ENCODE data around the gene DCAF4. TPM values are rescaled to one million over a fixed set of nuclear protein-coding genes. Genes with fewer than 3 reads are reported as not detected.
"Not testable (repeated sequence)": the region's sequence is repeated elsewhere in the genome, so short reads cannot be mapped to it uniquely, and the experiment has no call there.

Gene DCAF4
- total RNA-seq, 1 donor from 2014 or later = 26.0 TPM

DNA sequence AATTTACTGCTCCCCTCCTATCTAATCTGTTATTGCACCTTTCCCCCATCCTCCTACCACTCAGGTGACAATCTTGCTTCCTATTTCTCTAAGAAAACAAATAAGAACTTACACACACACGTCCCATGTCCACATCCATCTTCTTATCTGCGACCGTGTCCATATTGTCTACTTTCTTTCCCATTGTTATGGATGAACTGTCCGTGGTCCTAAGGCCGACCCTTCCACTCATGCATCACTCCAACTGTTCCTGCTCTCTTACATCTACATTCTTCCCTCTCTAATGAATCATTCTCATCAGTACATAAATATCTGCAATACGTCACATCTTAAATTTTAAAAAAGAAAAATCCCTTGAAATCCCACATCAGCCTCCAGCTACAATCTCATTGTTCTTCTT, 70.7 kb downstream of the DCAF4 start:
- TF ChIP-seq, protein P1, sequence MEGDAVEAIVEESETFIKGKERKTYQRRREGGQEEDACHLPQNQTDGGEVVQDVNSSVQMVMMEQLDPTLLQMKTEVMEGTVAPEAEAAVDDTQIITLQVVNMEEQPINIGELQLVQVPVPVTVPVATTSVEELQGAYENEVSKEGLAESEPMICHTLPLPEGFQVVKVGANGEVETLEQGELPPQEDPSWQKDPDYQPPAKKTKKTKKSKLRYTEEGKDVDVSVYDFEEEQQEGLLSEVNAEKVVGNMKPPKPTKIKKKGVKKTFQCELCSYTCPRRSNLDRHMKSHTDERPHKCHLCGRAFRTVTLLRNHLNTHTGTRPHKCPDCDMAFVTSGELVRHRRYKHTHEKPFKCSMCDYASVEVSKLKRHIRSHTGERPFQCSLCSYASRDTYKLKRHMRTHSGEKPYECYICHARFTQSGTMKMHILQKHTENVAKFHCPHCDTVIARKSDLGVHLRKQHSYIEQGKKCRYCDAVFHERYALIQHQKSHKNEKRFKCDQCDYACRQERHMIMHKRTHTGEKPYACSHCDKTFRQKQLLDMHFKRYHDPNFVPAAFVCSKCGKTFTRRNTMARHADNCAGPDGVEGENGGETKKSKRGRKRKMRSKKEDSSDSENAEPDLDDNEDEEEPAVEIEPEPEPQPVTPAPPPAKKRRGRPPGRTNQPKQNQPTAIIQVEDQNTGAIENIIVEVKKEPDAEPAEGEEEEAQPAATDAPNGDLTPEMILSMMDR (IDR thresholded peaks at IDR 0.05) = no peak
- peaks cover 36% of the 10 kb centered on the region for H3K36me3 Mint-ChIP-seq (ENCODE audit: low read depth)
- no peaks in the 10 kb centered on the region for H3K9me3 Mint-ChIP-seq (ENCODE audit: low read depth)
- DNase-seq (ENCODE audit: low spot score) = no peak
- H3K27ac Mint-ChIP-seq (ENCODE audit: unreplicated experiment) = no peak overlapping the region
- H3K27me3 Mint-ChIP-seq (ENCODE audit: low read depth) = no peaks in the 10 kb centered on the region
- H3K4me3 Mint-ChIP-seq (ENCODE audit: unreplicated experiment) = no peak overlapping the region
- peaks cover 2% of the 10 kb centered on the region for H3K4me1 Mint-ChIP-seq (ENCODE audit: low read depth)

DNA sequence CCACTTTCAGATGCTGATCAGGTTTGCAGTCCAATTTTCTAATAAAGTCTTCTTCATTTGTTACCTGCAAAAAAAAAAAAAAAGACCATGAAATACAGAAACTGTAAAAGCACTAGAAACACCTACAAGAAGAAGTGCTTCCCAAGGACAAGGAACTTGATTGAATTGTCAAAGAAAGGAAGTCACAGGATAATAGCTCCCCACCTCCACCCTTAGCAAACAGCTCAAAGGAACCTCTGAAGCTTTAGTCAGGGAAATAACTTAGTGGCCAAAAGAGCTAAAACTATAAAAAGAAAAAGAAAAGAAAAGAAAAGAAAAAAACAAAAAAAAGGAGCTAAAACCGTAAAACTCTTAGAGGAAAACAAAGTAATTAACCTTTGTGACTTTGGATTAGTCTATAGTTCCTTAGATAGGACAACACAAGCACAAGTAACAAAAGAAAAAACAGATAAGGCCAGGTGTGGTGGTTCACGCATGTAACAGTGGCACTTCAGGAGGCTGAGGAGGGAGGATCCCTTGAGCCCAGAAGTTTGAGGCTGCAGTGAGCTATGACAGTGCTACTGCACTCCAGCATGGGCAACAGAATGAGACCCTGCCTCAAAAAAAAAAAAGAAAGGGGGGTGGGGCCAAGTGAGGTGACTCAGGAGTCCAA, 72.1 kb downstream of the DCAF4 start:
- Mint-ChIP-seq H3K4me3 (ENCODE audit: unreplicated experiment) (no peak overlapping the region), H3K27me3 (ENCODE audit: low read depth) (no peaks in the 10 kb centered on the region), H3K4me1 (ENCODE audit: low read depth) (peaks cover 9% of the 10 kb centered on the region), H3K9me3 (ENCODE audit: low read depth) (no peaks in the 10 kb centered on the region), H3K36me3 (ENCODE audit: low read depth) (peaks cover 31% of the 10 kb centered on the region), H3K27ac (ENCODE audit: unreplicated experiment) (no peak overlapping the region)
- TF ChIP-seq, protein P1 (IDR thresholded peaks at IDR 0.05) = no peak
- DNase-seq (ENCODE audit: low spot score) = no peak

DNA sequence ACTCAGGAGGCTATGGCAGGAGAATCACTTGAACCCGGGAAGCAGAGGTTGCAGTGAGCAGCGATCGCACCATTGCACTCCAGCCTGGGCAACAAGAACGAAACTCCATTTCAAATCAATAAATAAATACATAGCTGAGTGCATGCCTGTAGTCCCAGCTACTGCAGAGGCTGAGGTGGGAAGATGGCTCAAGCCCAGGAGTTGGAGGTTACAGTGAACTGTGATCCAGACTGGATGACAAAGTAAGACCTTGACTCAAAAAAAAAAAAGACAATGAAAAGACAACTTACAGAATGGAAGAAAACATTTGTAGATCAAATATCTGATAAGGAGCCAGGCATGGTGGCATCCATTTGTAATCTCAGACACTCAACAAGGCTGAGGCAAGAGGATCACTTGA, 73.1 kb downstream of the DCAF4 start:
- TF ChIP-seq, protein P1 (IDR thresholded peaks at IDR 0.05) = no peak
- no peak for DNase-seq (ENCODE audit: low spot score)
- Mint-ChIP-seq H3K36me3 (ENCODE audit: low read depth) (peaks cover 33% of the 10 kb centered on the region), H3K27ac (ENCODE audit: unreplicated experiment) (no peak overlapping the region), H3K9me3 (ENCODE audit: low read depth) (no peaks in the 10 kb centered on the region), H3K27me3 (ENCODE audit: low read depth) (no peaks in the 10 kb centered on the region), H3K4me1 (ENCODE audit: low read depth) (peaks cover 9% of the 10 kb centered on the region), H3K4me3 (ENCODE audit: unreplicated experiment) (no peak overlapping the region)

DNA sequence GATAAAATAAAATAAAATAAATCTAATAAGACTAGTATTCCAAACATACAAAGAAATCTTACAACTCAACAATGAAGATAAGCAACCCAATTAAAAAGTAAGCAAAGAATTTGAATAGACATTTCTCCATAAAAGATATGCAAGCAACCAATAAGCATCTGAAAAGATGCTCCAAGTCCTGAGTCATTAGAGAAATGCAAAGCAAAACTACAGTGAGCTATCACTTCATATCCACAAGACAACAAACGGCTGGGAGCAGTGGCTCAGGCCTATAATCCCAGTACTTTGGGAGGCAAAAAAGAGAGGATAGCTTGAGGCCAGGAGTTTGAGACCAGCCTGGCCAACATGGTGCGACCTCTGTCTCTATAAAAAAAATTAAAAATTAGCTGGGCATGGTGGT, 73.8 kb downstream of the DCAF4 start:
- no peak for DNase-seq (ENCODE audit: low spot score)
- H3K4me1 Mint-ChIP-seq (ENCODE audit: low read depth) = peaks cover 9% of the 10 kb centered on the region
- peaks cover 33% of the 10 kb centered on the region for H3K36me3 Mint-ChIP-seq (ENCODE audit: low read depth)
- H3K27ac Mint-ChIP-seq (ENCODE audit: unreplicated experiment) = no peak overlapping the region
- H3K27me3 Mint-ChIP-seq (ENCODE audit: low read depth) = no peaks in the 10 kb centered on the region
- no peak overlapping the region for H3K4me3 Mint-ChIP-seq (ENCODE audit: unreplicated experiment)
- H3K9me3 Mint-ChIP-seq (ENCODE audit: low read depth) = no peaks in the 10 kb centered on the region
- TF ChIP-seq, protein P1 (IDR thresholded peaks at IDR 0.05) = no peak

DNA sequence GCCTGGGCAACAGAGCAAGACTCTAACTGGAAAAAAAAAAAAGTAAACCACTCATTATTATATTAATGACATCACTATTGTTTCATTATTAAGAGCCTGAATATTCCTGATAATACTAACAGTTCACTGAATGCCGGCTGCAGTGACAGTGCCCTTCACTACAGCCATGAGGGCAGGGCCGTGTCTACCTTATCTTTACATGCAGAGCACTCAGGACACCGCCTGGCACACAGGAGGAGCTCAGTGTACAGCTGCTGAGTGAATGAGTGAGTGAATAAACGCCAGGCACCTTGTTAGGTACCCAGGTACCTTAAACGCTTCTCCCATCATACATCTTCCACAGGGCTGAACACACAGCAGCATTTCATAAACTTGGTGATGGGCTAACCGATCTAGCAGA, 77.4 kb downstream of the DCAF4 start:
- TF ChIP-seq, protein P1 (IDR thresholded peaks at IDR 0.05) = no peak
- H3K9me3 Mint-ChIP-seq (ENCODE audit: low read depth) = no peaks in the 10 kb centered on the region
- no peak for DNase-seq (ENCODE audit: low spot score)
- peak overlapping the region; percentile 17 for H3K27ac Mint-ChIP-seq (ENCODE audit: unreplicated experiment)
- peaks cover 23% of the 10 kb centered on the region for H3K4me1 Mint-ChIP-seq (ENCODE audit: low read depth)
- no peaks in the 10 kb centered on the region for H3K27me3 Mint-ChIP-seq (ENCODE audit: low read depth)
- H3K4me3 Mint-ChIP-seq (ENCODE audit: unreplicated experiment) = no peak overlapping the region
- H3K36me3 Mint-ChIP-seq (ENCODE audit: low read depth) = peaks cover 5% of the 10 kb centered on the region

DNA sequence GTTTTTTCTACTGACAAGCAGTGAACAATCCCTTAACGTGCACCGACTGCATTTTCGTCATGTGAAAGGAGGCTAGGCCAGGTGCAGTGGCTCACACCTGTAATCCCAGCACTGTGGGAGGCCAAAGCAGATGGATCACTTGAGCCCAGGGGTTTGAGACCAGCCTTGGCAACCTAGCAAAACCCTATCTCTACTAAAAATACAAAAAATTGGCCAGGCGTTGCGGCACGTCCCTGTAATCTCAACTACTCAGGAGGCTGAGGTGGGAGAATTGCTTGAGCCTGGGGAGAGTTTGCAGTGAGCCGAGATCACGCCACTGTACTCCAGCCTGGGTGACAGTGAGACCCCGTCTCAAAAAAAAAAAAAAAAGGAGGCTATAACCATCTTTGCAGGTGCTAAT, 78.4 kb downstream of the DCAF4 start:
- H3K27ac Mint-ChIP-seq (ENCODE audit: unreplicated experiment); H3K4me3 Mint-ChIP-seq (ENCODE audit: unreplicated experiment); H3K36me3 Mint-ChIP-seq (ENCODE audit: low read depth); H3K27me3 Mint-ChIP-seq (ENCODE audit: low read depth); DNase-seq (ENCODE audit: low spot score); H3K9me3 Mint-ChIP-seq (ENCODE audit: low read depth): not testable (repeated sequence)
- H3K4me1 Mint-ChIP-seq (ENCODE audit: low read depth) = peaks cover 30% of the 10 kb centered on the region
